OCI-LY3 (cell line): Measurements from ENCODE around the gene MYT1.

Experiments used
- CTCF ChIP-seq: fragments of 200-600, 300-600 bp; sonication (generic); IDR thresholded peaks from 2 replicates; pipeline ENCODE4 v1.5.1; 2014; ENCODE audit warnings: antibody characterized with exemption, low read length, low read depth
- EZH2phosphoT487 ChIP-seq: fragments of 200-600 bp; shearing (Covaris generic); IDR thresholded peaks from 2 replicates; pipeline ENCODE4 v1.6.1; 2018; ENCODE audit warnings: antibody characterized with exemption, mixed run types, low read depth

- TF ChIP-seq CTCF: no peak
- TF ChIP-seq EZH2phosphoT487: no peak
Measured at GRCh38 chr20:64242797-64243475, 78.7 kb downstream of the MYT1 start.
